DND-41 (cell line): ENCODE data around the gene ANKHD1.

Experiments used
- EZH2 ChIP-seq: IDR thresholded peaks from 3 replicates; pipeline ENCODE4 v1.6.1; 2012; ENCODE audit warnings: borderline replicate concordance, low read depth, mild to moderate bottlenecking, moderate library complexity, low read length, inconsistent platforms; ENCODE audit not compliant: severe bottlenecking
- TF ChIP-seq, protein P1 (sequence below): IDR thresholded peaks from 2 replicates; pipeline ENCODE4 v1.5.1; 2012; ENCODE audit warnings: borderline replicate concordance, low read length, moderate library complexity, mild to moderate bottlenecking; ENCODE audit not compliant: poor library complexity, severe bottlenecking; ENCODE audit errors: extremely low read depth

DNA sequence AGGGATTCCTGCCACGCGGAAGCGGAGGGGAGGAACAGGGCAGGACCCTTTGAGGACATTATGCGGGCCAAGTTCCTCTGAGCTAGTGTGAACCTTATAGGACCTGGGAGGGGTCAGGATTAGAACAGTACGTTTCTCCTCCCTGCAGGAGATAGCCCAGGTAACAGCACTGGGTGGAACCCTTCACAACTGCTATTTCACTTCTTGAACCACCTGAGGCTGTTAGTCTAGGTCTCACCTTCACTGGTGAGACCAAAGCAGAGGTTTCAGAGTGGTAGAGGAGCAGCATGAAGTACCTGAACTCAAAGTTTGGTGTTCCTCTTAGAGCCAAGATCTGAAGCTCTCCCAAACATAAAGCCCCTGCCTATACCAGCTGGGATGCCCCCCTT is 146.7 kb downstream of the ANKHD1 start:
- TF ChIP-seq, protein P1, sequence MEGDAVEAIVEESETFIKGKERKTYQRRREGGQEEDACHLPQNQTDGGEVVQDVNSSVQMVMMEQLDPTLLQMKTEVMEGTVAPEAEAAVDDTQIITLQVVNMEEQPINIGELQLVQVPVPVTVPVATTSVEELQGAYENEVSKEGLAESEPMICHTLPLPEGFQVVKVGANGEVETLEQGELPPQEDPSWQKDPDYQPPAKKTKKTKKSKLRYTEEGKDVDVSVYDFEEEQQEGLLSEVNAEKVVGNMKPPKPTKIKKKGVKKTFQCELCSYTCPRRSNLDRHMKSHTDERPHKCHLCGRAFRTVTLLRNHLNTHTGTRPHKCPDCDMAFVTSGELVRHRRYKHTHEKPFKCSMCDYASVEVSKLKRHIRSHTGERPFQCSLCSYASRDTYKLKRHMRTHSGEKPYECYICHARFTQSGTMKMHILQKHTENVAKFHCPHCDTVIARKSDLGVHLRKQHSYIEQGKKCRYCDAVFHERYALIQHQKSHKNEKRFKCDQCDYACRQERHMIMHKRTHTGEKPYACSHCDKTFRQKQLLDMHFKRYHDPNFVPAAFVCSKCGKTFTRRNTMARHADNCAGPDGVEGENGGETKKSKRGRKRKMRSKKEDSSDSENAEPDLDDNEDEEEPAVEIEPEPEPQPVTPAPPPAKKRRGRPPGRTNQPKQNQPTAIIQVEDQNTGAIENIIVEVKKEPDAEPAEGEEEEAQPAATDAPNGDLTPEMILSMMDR = no peak
- TF ChIP-seq EZH2 = no peak
